Spinal cord (tissue), 10 donors: ENCODE measurements around the gene ERAS. TPM values are rescaled to one million over a fixed set of nuclear protein-coding genes. Genes with fewer than 3 reads are reported as not detected.
A peak's percentile ranks its signal among the peaks of the same experiment; 100 is the strongest.

Experiments used
- DNase-seq, 6 donors: peaks; one replicate each; pipeline versions ENCODE4 v3.0.0 to v3.0.0-alpha.2; 2013 to 2015; ENCODE audit warnings: low spot score in 6 of 6, low read depth in 4 of 6
- H3K27ac ChIP-seq: one replicate; pipeline ENCODE4 v1.5.1; 2013; ENCODE audit warnings: low read depth, low read length, control low read depth
- H3K27me3 ChIP-seq: one replicate; pipeline ENCODE4 v1.6.1; 2013; ENCODE audit warnings: low read length; ENCODE audit not compliant: control insufficient read depth, insufficient read depth
- H3K36me3 ChIP-seq: one replicate; pipeline ENCODE4 v1.6.1; 2013; ENCODE audit warnings: low read length; ENCODE audit not compliant: control insufficient read depth, insufficient read depth
- H3K4me1 ChIP-seq: one replicate; pipeline ENCODE4 v1.6.1; 2013; ENCODE audit warnings: low read length; ENCODE audit not compliant: control insufficient read depth, insufficient read depth
- H3K4me3 ChIP-seq: one replicate; pipeline ENCODE4 v1.5.1; 2013; ENCODE audit warnings: low read depth, low read length, control low read depth
- H3K9me3 ChIP-seq: one replicate; pipeline ENCODE4 v1.6.1; 2013; ENCODE audit warnings: low read length; ENCODE audit not compliant: control insufficient read depth, insufficient read depth
- WGBS: methylation state at CpG from one replicate; pipeline ENCODE4 v1.1.5; 2013; ENCODE audit warnings: missing lambda C conversion rate; ENCODE audit not compliant: insufficient coverage; 5-methylcytosine and 5-hydroxymethylcytosine counted together
- long read RNA-seq, 4 donors: transcript quantifications; one replicate each; lab custom pipeline, GENCODE V29; 2026
- polyA plus RNA-seq, 2 donors: library from polyadenylated mRNA; unstranded; fragments of 120-200 nt; gene quantifications; one replicate each; pipeline ENCODE4 v1.2.1, GENCODE V29; 2013; ENCODE audit not compliant: insufficient read length in 2 of 2
- total RNA-seq, 2 donors: library from RNA; depleted of rRNA in 1 of 2; stranded (reverse); fragments of 120-200 nt in 1 of 2; fragments of >200 nt in 1 of 2; gene quantifications; one replicate each; pipeline versions ENCODE4 v1.2.3 to v1.2.4, GENCODE V29; 2013 to 2014
- donor health status: healthy.

ERAS gene, protein sequence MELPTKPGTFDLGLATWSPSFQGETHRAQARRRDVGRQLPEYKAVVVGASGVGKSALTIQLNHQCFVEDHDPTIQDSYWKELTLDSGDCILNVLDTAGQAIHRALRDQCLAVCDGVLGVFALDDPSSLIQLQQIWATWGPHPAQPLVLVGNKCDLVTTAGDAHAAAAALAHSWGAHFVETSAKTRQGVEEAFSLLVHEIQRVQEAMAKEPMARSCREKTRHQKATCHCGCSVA
- total RNA-seq (under 1 TPM in 1 of 2 donors, not detected in 1; 0.22 TPM), polyA plus RNA-seq (under 1 TPM; 0.73 to 0.78 TPM)
- long read RNA-seq, donor 1, result 0 reads
- long read RNA-seq, donor 2, result 0 reads
- long read RNA-seq, donor 3, result 0 reads
- long read RNA-seq, donor 4, result 0 reads

DNA sequence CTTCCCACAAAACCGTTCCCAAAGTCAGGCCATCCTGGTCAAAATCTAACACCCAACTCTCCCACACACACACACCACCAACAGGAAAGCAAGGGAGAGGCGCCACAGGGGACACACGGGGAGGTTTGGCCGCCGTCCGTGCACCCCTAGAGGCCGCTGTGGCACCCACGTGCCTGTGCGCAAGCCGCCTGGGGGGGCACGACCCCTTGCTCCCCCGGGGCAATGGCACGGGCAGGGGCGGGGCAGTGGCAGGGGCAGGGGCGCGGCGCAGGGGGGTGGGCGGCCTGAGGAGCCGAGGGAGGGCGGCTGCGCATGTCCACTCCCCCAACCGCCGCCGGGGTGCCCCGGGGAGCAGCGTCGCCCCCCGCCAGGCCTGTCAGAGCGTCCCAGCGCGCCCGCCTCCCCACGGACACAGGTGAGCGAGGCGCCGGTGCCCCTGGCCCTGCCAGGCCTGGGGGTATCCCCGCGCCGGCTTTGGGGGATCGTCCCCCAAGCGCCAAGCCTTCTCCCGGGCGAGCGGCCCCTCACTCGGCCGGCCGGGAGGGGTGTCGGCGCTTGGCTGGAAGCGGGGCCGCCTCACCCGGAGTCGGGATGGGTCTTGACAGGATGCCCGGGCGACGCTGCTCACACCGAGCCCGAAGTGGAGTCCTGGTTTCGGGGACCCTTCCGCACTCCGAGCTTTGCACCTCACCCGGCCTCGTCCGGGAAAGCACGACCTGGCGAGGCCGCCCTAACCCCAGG is at the start of gene ERAS:
Gene ERAS (plus strand): TSS at position 379 of the 741 bp plus-strand sequence. CDS start 2,611 bp downstream, outside the sequence.
- Histone ChIP-seq H3K27me3 (no peaks in the 10 kb centered on the region), H3K9me3 (peaks cover 2% of the 10 kb centered on the region), H3K27ac (no peak within 1 kb of the TSS), H3K4me1 (peaks cover under 1% of the 10 kb centered on the region), H3K36me3 (peaks cover 55% of the 10 kb centered on the region), H3K4me3 (no peak within 1 kb of the TSS)
- DNase-seq, result no peak
- WGBS, result 48% methylated on average over 66 of the region's 67 CpGs

DNA sequence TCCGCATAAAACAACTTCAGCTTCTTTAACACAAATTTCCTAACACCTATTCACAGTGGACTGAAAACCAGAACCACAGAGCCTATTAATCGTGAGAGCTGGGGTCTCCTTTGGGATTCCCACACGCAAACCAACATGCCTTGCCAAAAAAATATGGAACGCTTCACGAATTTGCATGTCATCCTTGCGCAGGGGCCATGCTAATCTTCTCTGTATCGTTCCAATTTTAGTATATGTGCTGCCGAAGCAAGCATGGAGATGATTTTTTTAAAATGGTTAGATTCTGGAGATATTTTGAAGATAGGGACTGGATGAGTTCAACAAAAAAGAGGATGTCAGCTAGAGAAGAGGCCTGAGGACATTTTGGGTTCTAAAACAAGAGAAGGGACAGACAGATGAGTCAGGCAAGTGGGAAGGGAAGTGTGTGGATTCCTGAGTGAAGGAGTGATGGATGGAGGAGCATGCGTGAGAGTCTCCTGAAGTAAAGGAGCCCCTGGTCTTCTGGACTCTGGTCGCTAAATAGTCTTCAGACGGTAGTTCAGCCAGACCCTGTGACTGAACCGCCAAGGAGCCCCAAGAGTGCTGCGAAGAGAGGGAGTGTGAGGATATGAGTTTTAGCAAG is 49.4 kb upstream of the ERAS start:
- H3K36me3 ChIP-seq, result no peaks in the 10 kb centered on the region
- no peaks in the 10 kb centered on the region for H3K4me1 ChIP-seq
- no peaks in the 10 kb centered on the region for H3K27me3 ChIP-seq
- H3K9me3 ChIP-seq, result no peaks in the 10 kb centered on the region
- DNase-seq, result no peak
- H3K4me3 ChIP-seq, result no peak overlapping the region
- H3K27ac ChIP-seq, result no peak overlapping the region
- 68% methylated on average over 13 of the region's 13 CpGs for WGBS

DNA sequence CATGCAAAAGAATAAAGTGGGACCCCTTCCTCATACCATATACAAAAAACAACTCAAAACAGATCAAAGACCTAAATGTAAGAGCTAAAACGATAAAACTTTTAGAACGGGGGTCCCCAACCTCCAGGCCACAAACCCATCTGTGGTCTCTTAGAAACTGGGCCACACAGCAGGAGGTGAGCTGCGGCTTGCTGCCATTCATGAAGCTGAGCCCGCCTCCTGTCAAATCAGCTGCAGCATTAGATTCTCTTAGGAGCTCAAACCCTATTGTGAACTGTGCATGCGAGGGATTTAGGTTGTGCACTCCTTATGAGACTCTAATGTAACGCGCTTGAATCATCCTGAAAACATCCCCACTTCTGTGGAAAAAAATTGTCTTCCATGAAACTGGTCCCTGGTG is 46.9 kb upstream of the ERAS start:
- Histone ChIP-seq H3K36me3 (no peaks in the 10 kb centered on the region), H3K27me3 (no peaks in the 10 kb centered on the region), H3K4me1 (no peaks in the 10 kb centered on the region), H3K9me3 (no peaks in the 10 kb centered on the region), H3K4me3 (no peak overlapping the region), H3K27ac (no peak overlapping the region)
- 74% methylated on average over 6 of the region's 7 CpGs for WGBS
- no peak for DNase-seq

DNA sequence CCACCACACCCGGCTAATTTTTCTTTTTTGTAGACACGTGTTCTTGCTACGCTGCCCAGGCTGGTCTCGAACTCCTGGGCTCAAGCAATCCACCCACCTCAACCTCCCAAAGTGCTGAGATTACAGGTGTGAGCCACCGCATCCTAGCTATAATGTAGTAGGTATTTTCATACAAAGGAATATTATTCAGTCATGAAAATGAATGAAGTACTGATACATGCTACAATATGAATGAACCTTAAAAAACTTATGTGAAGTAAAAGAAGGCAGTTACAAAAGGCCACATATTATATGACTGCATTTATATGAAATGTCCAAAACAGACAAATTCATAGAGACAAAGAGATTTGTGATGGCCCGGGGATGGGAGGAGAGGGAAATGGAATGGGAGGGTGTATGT is 44.6 kb upstream of the ERAS start:
- Histone ChIP-seq H3K36me3 (no peaks in the 10 kb centered on the region), H3K9me3 (no peaks in the 10 kb centered on the region), H3K4me3 (no peak overlapping the region), H3K27me3 (no peaks in the 10 kb centered on the region), H3K4me1 (no peaks in the 10 kb centered on the region), H3K27ac (no peak overlapping the region)
- no peak for DNase-seq
- WGBS, result no CpG with 5 or more reads among the region's 6 CpGs

DNA sequence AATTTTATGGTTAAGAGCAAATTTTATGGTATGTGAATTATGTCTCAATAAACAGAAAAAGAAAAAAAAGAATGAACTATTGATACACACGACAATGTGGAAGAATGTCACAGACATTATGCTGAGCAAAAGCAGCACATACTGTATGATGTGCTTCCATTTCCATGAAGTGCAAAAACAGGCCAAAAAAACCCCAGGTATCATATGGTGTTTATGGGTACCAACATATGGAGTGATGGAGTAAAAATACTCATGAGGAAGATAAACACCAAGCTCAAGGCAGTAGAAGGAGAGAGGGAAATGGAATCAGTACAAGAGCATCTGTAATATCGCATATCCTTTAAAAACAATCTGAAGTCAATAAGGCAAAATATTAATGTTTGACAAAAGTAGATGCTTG is 44.1 kb upstream of the ERAS start:
- no peak overlapping the region for H3K27ac ChIP-seq
- peak in 2 of 6 donors; percentile 37 to 76 for DNase-seq
- no peaks in the 10 kb centered on the region for H3K27me3 ChIP-seq
- H3K36me3 ChIP-seq, result no peaks in the 10 kb centered on the region
- H3K9me3 ChIP-seq, result no peaks in the 10 kb centered on the region
- WGBS, result 60% methylated on average over 1 of the region's 2 CpGs
- no peaks in the 10 kb centered on the region for H3K4me1 ChIP-seq
- no peak overlapping the region for H3K4me3 ChIP-seq

DNA sequence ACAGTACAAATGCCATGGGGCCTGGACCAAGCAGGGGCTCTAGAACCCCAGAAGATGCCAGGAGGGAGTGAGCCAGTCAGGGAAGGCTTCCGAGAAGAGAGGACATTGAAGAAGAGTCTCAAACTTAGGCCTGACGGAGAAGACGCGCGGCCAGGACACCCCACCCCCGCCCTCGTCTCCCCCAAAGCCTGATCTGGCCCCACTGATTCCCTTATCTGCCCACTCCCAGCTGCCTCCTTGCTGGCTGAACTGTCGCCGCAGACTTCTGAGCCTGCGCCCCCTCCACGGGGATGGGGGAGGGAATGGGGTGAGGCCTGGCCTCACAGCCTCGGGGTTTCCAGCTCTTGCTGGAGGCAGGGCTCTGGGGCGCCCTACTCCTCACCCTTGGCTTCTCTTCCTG is 43.5 kb upstream of the ERAS start:
- DNase-seq, result no peak
- WGBS, result 74% methylated on average over 8 of the region's 13 CpGs
- Histone ChIP-seq H3K27ac (no peak overlapping the region), H3K9me3 (no peaks in the 10 kb centered on the region), H3K4me1 (no peaks in the 10 kb centered on the region), H3K36me3 (no peaks in the 10 kb centered on the region), H3K4me3 (no peak overlapping the region), H3K27me3 (peaks cover 2% of the 10 kb centered on the region)

DNA sequence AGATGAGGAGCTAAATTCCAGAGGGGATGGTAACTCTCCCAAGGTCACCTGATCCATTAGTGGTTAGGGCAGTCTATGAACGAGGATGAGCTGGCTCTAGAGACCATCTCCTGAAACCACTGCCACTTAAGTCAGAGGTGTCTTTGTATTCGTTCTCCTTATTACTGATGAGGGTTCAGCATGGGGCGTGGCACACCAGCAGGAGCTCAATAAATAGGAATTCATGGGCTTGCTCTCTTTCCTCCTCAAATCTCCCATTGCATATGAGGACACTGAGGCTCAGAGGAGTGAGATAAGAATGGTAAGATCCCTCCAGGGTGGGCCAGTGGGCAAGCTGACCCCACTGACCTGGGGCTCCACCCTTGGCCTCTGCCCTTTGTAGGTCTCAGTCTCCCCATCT is 41.6 kb upstream of the ERAS start:
- Histone ChIP-seq H3K4me1 (no peaks in the 10 kb centered on the region), H3K9me3 (no peaks in the 10 kb centered on the region), H3K27me3 (peaks cover 2% of the 10 kb centered on the region), H3K4me3 (no peak overlapping the region), H3K27ac (no peak overlapping the region), H3K36me3 (no peaks in the 10 kb centered on the region)
- DNase-seq, result no peak
- 51% methylated on average over 2 of the region's 3 CpGs for WGBS

DNA sequence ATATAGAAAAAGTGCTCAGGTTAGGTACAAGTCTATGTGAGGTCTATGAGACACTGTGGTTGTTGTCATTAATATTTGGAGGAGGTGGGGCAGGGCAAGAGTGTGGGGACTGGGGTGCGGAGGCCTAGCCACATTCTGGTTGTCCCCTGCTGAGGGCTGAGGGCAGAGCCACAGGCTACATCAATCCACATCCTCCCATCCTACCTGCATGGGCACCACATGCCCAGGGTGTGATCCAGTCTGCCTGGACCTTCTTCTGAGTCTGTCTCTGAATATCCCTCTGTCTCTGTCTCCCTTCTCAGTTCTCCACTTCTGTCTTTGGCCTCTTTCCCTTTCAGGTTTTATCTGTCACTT is 41.1 kb upstream of the ERAS start:
- no peaks in the 10 kb centered on the region for H3K36me3 ChIP-seq
- H3K9me3 ChIP-seq, result no peaks in the 10 kb centered on the region
- no peak for DNase-seq
- H3K27ac ChIP-seq, result no peak overlapping the region
- peaks cover 2% of the 10 kb centered on the region for H3K27me3 ChIP-seq
- H3K4me1 ChIP-seq, result no peaks in the 10 kb centered on the region
- WGBS, result 80% methylated on average over 1 of the region's 1 CpG
- H3K4me3 ChIP-seq, result no peak overlapping the region

DNA sequence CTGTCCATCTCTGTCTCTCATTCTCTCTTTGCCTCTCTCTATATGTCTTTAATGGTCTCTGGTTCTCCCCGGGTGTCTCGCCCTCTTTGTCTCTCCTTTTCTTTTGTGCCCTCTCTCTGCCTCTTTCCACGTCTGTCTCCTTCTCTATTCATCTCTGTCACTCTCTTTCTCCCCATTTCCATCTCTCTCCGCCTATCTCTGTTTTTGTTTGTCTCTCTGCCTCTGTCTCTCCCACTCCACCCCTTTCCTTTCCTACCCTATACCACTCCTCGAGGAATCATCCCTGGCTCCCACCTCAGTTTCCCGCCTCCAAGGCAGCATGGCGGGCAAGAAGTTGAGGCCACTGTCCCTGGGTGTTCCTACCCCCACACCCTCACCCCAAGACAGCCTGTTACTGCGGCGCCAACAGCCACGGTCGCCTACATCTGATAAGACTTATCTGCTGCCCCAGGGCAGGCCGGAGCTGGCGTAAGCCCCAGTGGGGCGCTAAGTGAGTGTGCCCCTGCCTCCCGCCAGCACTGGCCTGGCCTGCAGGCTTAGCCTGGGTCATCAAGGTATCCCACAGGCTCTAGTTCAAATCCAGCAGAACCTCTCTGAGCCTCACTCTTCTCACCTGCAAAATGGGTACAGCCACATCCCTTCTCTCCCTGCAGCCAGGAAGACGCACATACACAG is 40.6 kb upstream of the ERAS start:
- 71% methylated on average over 16 of the region's 16 CpGs for WGBS
- H3K4me1 ChIP-seq, result no peaks in the 10 kb centered on the region
- no peaks in the 10 kb centered on the region for H3K36me3 ChIP-seq
- DNase-seq, result no peak
- H3K27me3 ChIP-seq, result peaks cover 2% of the 10 kb centered on the region
- no peaks in the 10 kb centered on the region for H3K9me3 ChIP-seq
- H3K4me3 ChIP-seq, result no peak overlapping the region
- no peak overlapping the region for H3K27ac ChIP-seq
